Amniotic stem cell (primary cell): Measurements from ENCODE around the gene ISM1.
A peak's percentile ranks its signal among the peaks of the same experiment; 100 is the strongest.
"Not testable (repeated sequence)": the region's sequence is repeated elsewhere in the genome, so short reads cannot be mapped to it uniquely, and the experiment has no call there.

ENCODE experiments used
- DNase-seq: peaks from one replicate; lab custom pipeline; 2025; lab: John Stamatoyannopoulos, UW

Gene ISM1

DNA sequence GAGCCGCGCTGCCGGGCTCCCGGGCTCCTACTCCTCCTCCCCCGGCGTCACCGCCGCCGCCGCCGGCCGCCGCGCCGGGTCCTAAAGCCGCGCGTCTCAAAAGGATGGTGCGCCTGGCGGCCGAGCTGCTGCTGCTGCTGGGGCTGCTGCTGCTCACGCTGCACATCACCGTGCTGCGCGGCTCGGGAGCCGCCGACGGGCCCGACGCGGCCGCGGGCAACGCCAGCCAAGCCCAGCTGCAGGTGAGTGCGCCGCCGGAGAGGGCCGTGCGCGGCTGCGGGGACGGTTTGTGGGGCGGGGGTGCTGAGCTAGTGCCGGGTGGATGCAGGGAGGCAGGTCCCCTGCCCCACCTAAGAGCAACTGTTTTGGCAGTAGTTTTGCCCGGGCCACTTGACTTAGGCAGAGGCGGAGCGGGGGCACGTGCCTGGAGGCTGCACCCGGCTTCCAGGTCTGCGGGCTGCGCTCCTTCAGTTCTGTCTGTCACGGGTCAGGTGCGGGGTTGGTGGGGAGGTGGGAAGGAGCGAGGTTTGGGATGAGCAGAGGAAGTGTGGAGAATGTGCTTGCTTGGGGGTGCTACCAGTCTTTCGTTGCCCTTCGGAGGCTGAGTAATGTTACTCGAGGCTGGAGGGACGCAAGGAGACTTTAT, 722 bp downstream of the ISM1 start:
- peak; percentile 38 for DNase-seq

DNA sequence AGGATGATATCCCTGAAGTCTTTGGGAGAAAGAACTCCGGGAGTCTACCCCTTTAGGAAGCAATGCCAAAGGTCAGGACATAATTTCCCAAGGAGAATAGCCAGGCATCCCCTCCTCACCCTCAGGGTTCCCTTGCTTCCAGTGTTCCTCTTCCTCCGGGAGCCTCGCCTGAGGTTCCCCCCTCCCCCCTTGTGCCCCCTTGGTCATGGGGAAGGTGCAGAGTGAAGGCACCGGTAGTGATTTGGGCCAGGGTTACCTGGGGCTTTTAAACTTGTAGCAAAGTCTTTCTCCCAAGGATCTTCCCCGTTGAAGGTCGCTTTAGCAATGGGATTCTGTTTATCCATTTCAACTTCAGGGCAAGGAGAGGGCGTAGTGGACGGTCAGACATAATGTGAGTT, 1.2 kb downstream of the ISM1 start:
- DNase-seq: no peak

DNA sequence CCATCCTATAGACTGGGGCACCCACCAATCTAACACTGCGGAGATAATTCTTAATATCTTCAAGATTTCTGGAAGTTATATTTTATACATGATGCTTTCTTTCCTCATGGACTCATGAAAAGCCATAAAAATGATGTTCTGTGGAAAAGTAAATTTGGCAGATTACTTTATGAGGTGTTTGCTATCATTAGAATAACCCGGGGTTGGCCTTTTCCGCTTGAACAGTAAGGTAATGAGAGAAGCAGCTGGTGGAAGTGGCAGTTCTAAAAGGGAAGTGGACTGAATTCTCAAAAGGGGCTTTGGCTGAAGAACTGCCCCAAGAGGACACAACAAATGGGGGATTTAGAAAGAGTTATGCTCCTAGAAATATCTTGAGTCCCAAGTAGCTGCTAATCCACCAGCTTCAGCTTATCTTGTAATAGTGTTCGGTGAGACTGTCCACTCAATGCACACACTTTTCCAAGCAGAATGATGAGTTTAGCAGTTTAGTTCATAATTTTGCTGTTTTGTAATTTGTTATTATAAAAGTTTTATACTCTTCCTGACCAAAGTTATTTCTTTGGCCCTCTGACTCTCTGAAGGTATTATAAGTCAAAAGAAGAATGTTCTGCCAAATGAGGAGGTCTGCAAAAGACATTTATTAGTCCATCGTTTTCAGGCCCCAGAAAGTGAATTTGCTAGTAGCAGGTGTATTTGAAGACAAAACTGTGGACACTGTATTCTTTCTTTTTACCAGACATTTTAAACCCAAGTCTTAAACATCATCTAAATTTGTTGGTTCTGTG, 2.9 kb downstream of the ISM1 start:
- DNase-seq: no peak

DNA sequence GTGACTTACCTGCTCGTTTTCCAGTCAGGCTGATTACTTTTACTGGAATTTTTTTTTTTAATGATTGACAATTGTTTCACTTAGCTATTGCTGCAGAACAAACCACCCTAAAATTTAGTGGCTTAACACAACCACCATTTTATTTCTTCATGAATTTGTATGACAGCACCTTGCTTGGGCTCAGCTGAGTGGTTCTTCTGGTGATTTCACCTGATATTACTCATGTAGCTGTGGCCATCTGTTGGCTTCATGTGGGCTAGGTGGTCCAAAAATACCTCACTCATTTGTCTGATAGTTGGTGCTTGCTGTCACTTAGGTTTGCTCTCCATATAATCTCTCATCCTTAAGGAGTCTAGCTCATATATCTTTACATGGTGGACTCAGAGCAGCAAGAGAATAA, 5.3 kb downstream of the ISM1 start:
- no peak for DNase-seq

DNA sequence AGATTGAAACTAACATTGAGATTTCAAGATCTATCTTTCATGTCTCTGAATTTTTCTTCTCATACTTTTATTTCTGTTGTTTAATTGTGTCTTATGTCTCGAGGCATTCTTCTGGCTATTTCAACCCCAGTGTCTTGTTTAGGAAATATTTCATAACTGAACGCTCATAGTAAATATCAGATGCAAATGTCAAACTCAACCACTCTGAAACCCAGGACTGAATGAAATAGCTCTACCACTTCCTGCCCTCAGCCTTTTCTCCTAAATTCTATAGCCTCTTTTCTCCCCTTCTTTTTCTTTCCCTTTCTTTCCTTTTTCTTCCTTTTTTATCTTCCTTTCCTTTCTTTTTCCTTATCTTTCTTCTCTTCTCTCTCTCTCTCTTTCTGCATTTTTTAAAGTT, 7.7 kb downstream of the ISM1 start:
- no peak for DNase-seq

DNA sequence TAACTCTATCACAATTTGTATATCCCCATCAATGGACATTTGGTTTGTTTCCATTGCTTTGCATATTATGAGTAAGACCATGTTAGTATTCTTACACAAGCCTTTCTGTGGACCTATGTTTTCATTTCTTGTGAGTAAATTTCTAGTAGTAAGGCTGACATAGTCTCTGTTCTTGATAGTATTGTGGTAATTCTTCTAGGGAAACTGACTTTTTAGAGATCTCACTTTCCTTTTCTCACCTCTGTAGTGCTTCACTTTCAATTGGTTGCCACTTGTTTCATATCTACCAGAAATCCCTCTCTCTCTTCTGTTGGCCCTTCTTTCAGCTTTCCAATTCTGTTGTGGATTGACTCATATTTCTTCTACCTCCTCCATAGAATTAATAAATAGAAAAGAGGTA, 8.5 kb downstream of the ISM1 start:
- no peak for DNase-seq

DNA sequence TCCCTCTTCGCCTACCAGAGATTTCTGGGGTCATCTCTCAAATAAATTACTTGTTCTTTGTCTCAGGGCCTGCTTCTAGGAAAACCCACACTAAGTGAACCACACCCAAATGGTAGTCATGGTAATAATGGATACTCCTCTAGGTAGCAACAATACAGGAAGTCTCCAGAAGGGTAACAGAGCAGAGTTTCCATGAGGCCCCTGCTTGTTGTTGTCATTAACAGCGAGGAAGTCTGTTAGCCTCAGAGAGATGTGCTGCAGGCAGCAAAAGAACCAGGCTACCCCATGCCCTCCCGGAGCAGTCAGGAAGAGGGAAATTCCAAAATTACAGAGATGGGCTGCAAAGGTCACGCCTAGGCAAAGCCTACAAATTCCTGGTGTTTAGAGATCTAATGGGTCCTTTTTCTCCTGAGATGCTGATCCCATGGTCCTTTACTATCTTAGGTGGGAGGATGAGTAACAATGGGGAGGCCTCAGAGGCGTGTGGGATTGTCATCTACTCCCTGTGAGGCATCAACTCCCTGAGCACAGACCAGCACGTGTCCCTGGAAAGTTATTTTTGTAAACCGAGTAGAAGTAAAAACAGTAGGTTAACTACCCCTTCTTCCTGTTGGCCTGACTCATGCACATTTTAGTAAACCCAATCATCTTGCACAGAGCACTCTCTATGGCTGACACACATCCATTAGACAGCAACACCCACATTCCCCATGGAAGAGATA, 10.1 kb downstream of the ISM1 start:
- DNase-seq: no peak

DNA sequence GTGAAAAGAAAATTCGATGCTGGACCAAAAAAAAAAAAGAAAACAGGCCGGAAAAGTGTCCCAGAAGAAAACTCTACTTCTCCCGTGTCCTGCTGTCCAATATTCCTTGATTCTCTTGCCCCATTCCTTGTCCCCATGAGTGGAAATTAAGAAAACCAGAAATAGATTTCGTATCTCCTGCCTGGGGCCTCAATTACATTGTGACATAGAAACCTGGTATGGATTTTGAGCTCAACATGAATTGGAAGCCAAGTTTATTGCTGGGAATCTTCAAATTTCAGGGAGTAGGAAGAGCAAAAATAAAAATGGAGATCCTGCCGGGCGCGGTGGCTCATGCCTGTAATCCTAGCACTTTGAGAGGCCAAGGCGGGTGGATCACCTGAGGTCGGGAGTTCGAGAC, 11.9 kb downstream of the ISM1 start:
- no peak for DNase-seq

DNA sequence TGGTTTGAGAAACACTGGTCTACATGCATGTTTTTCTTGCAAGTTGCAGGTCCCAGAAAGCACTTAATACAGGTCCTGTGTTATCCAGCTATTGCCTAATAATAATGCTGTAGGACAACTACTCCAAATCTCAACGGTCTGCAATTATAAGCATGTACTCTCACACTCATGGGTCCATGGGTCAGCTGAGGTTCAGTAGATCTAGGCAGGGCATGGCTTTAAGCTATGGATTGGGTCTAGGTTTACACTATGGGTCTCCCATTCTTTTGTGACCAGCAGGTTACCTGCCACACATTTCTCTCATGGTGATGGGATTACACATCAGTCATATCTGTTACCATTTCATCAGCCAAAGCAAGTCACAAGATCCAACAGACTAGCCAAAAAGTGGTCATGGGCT, 13.9 kb downstream of the ISM1 start:
- DNase-seq: no peak

DNA sequence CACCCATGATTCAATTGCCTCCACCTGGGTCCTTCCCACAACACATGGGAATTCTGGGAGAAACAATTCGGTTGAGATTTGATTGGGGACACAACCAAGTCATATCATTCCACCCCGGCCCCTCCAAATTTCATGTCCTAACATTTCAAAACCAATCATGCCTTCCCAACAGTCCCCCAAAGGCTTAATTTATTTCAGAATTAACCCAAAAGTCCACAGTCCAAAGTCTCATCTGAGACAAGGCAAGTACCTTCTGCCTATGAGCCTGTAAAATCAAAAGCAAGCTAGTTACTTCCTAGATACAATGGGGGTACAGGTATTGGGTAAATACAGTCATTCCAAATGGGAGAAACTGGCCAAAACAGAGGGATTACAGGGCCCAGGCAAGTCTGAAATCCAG, 15.3 kb downstream of the ISM1 start:
- not testable (repeated sequence) for DNase-seq

DNA sequence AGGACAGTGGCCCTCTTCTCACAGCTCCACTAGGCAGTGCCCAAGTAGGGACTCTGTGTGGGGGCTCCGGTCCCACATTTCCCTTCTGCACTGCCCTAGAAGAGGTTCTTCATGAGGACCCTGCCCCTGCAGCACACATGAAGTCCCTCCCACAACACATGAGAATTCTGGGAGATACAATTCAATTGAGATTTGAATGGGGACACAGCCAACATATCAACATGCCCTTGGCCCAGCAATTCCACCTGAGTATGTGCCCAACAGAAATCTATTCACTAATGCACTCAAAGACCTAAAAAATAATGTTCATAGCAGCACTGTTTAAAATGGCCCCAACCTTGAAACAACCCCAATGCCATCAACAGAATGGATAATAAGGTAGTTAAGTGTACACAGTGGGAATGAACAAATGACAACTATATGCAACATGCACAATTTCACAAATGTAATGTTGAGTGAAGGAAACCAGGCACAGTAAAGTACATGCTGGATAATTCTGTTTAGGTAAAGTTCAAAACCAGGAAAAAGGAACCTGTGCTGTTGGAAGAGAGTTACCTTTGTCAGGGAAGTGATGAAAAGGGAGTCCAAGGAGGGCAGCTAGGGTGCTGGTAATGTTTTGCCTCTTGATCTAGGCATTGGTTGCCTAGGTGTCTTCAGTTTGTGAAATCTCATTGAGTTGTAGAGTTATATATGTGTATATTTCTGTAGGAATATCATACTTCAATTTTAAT, 16.1 kb downstream of the ISM1 start:
- DNase-seq: no peak

DNA sequence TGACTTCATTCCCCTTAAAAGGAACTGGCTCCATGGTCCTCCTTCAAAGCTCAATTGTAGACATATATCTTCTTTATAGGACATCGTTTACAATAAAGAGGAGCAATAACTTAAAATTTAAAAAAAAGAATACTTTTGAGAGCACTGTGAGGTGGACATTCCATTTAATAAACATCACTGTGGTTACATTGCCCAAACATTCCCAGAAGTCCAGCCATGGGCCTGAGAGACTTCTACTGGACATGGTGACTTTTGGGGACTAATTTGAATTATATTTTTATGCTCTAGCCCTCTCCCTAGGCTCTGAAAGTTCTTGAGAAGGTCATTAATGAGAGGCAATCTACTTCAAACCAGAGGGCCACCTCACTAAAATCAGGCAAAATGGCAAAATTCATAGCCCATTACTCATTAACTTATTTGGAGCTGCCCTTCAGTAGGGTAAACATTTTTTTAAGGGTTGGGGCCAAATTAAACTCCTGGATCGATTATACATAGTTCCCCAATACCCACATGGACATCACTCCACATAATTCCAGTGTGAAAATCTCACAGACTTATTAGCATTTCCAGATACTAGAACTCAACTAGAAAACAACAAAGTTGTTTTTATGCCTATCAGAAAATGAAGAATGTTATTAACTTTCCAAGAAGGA, 17.1 kb downstream of the ISM1 start:
- no peak for DNase-seq

DNA sequence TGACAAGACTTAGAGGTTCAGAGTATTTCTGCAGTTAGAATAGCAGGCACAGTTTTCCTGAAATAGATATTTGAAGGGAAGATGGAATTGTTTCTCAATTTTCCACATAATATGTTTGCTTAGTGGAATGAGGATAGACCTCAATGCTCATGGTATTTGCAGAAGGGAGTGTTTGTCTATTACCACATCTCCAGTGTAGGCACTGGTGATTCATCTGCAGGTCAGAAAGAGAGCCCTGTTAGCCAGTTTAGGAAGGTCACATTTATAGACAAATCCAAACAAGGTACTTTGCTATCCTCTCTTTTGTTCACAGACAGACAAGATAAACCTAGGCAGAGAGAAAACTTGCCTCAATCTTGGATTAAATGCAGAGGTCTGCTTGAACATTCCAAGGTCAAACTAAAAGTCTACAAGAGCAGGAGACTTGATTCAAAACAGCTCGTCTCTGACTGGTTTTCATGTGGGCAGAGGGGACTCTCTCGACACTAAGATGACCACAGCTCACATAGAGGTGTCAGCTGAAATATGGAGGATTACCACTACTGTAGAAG, 22.8 kb downstream of the ISM1 start:
- no peak for DNase-seq

DNA sequence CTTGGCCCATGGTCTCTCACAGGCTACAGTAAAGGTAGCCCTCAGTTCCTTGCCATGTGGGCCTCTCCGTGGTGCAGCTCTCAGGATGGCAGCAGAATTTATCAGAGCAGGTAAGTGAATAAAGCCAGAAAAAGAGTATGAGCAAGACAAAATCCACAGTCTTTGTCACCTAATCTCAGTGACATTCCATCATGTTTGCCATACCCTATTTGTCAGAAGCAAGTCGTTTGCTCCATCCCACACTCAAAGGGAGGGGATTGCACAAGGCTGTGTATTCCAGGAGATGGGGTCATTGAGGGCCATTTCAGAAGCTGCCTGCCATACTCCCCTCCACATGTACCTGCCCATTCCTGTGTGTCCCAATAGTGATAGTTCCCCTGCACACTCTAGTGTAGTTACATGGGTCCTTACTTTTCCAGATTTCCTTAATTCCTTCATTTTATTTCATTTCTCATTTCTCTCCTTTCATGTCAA, 24.2 kb downstream of the ISM1 start:
- no peak for DNase-seq

DNA sequence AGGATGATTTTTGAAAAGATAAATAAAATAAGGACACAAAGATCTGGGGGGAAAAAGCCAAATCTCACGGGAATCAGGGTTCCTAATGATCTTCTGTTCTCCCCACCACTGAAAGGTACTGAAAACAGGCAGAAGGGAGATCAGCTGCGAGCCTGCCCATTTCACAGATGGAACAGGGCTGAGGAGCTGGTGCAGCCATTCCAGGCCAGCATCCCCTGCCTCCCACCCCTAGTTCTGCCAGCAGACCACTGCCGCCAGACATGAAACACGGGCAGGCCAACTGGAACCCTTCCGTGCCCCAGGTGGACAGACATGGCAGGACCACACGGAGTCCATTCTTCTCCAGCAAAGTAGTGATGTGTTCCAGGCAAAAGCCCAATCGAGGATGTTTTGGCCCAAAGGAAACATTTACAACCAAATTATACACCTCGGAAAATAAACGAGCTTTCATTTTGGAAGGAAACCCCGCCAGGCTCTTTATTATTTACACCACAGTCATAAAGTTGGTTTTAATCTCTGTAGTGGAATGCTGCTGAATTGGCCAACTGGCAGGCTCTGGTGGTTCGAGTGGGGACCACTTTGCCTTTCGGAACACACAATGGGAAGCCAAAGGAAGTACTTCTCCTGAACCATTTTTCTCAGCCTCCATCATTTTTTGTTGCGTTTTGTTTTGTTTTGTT, 28.2 kb downstream of the ISM1 start:
- no peak for DNase-seq

DNA sequence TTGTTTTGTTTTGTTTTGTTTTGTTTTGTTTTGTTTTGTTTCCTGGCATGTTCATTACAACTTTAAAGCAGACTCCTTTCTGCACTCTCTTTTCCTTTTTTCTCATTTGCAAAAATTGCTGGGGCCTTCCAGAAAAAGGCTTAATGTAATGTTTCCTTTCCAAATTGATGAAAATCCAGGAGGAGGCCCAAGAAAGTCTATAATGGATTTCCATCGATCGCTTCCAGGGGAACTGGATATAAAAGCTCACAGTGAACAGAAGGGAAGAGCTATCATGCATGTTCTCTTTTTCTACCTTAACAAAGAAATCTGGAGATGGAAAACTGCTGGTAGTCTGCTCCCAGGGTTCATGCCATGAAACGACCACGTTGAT, 28.7 kb downstream of the ISM1 start:
- no peak for DNase-seq

DNA sequence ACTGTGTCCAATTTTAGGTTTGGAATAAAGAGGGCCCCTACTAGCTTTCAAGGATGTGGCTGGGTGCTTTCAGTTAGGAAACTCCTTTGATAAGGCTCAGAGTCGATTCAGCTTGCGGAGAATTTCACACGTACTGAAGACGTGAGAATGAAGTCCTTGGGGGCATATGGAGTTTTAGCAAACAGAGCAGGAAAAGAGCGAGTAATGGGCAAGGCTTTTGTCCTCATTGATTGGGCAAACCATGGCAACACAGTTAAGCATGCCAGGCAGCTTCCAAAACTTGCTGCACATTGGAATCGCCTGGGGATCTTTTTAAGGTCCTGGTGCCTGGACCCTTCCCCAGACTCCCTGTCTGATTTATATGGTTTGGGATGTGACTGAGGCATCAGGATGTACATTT, 29.2 kb downstream of the ISM1 start:
- no peak for DNase-seq

DNA sequence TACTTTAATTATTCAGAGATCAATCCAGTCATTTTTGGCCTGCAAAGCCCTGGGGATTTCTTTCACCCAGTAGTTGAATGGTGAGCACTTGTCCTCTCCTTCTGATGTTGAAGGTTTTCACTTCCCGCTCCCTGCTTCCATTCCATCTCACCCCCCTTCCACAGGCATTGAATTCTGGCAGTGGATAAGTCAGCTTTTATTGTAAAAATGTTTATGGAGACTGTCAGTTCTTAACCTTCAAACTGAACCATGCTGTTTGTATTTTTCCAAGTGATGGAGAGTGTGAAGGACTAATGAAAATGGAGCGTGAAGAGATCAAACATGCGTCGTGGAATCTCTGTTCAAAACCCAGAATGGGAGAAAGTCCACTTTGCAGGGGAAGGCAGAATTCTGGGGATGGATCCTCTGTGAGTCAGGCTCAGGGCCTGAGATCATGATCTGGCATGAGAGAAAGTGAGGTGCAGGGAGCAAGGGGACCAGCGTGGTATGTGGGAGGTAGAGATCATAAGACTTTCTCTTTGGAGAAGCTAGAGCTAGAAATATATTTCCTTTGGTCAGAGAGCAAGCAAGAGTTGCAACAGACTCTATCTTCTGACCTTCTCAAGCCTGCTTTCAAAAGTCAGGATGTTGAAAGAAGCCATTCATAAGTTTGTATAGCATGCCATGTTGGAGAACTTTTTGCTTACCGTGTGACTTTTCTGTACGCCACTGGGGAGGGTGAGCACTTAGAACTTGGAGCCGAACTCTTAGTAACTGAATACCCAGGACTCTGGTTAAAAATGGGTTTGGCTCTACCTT, 30.2 kb downstream of the ISM1 start:
- DNase-seq: no peak

DNA sequence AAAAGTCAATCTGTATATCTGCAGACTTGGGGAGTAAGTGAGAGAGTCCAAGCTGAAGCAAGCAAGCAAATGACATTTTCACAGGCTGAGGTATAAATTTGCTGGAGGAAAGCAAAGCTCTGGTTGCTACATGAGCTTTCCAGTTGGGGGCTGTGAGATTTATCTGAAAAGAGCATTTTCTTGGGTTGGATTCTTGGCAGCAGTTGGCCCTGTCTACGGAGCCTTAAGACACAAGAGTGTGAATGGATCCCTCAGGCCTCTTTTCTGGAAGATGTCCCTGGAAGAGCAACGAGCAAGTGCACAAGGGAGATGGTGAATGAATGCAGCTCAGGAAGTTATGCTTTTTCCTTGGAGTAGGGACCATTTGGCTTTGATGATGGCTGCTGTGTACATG, 30.8 kb downstream of the ISM1 start:
- DNase-seq: no peak

DNA sequence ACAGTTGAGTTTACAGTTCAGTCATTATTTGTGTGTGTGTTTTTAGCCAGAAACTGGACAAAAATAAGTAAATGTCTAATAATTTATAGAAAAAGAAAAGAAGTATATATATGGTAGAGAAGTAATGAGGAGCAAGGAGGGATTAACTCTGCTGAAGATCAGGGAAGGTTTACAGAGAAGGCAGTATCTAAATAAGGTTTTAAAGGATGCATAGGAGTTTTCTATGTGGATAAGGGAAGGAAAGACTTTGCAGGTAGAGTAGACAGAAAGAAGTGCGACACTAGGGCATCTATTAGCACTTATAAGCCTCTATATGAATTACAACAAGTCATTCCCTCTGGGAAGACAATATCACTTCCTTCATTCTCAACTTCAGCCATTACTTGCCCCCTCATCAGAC, 34.3 kb downstream of the ISM1 start:
- DNase-seq: no peak
